ENCODE results near the gene USP48. TPM values are rescaled to one million over a fixed set of nuclear protein-coding genes. Genes with fewer than 3 reads are reported as not detected.

Gene USP48
- polyA plus RNA-seq, 2 donors, result 14.4 to 18.4 TPM

DNA sequence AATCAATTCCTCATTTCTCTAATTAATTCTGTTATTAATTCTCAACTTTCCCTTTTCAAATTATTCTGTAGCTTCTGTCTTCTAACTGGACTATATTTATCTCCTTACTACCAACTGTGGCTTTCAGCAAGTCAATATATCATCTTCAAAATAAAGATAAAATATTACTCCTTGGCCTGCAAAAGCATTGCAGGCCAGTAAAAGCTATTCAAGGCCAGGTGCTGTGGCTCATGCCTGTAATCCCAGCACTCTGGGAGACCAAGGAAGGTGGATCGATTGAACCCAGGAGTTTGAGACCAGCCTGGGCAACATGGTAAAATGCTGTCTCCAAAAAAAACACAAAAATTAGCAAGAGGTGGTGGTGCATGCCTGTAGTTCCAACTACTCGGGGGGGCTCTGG is 27.9 kb downstream of the USP48 start:
- H3K36me3 ChIP-seq (ENCODE audit: control insufficient read depth in 2 of 2, insufficient read depth in 2 of 2, low read length in 1 of 2), result peaks cover 10% of the 10 kb centered on the region in 2 donors
- WGBS, 2 donors, result 95 to 98% methylated on average over 2 of the region's 2 CpGs

DNA sequence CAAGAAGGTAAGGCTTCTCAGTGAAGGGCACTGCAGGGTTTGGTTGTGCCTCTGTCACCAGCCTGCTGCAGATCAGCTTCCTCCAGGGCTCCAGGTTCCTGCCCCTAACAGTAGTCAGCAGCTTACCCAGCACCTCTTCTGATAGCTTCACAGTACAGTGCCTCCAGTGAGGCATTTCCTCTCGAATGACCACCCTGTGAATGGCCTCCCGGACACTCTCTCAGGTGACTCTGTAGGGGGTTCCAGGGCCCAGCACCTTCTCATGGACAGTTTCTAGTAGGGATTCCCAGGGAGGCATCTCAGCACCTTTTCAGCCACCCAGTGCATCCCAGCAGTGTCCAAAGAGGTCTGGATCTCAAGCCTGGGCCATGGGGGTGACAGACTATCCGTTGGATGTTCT is 28.4 kb downstream of the USP48 start:
- Histone ChIP-seq H3K27me3 (ENCODE audit: control insufficient read depth in 1 of 2, insufficient read depth in 2 of 2, low read length in 2 of 2) (no peaks in the 10 kb centered on the region), H3K36me3 (ENCODE audit: control insufficient read depth in 2 of 2, insufficient read depth in 2 of 2, low read length in 1 of 2) (peaks cover 10% of the 10 kb centered on the region in 2 donors), H3K4me3 (ENCODE audit: low read depth in 1 of 2, low read length in 2 of 2) (no peak overlapping the region), H3K4me1 (ENCODE audit: control insufficient read depth in 2 of 2, insufficient read depth in 2 of 2, low read length in 1 of 2) (no peaks in the 10 kb centered on the region), H3K27ac (ENCODE audit: low read depth in 2 of 2, low read length in 1 of 2) (no peak overlapping the region), H3K9me3 (ENCODE audit: control insufficient read depth in 2 of 2, insufficient read depth in 1 of 2, low read depth in 1 of 2, low read length in 1 of 2) (no peaks in the 10 kb centered on the region)
- WGBS, 2 donors, result 91 to 93% methylated on average over 3 of the region's 3 CpGs

More for the DNA sequence above, 27.9 kb downstream of the USP48 start:
- Histone ChIP-seq H3K4me1 (ENCODE audit: control insufficient read depth in 2 of 2, insufficient read depth in 2 of 2, low read length in 1 of 2) (no peaks in the 10 kb centered on the region), H3K27me3 (ENCODE audit: control insufficient read depth in 1 of 2, insufficient read depth in 2 of 2, low read length in 2 of 2) (no peaks in the 10 kb centered on the region), H3K4me3 (ENCODE audit: low read depth in 1 of 2, low read length in 2 of 2) (no peak overlapping the region), H3K9me3 (ENCODE audit: control insufficient read depth in 2 of 2, insufficient read depth in 1 of 2, low read depth in 1 of 2, low read length in 1 of 2) (no peaks in the 10 kb centered on the region), H3K27ac (ENCODE audit: low read depth in 2 of 2, low read length in 1 of 2) (no peak overlapping the region)

DNA sequence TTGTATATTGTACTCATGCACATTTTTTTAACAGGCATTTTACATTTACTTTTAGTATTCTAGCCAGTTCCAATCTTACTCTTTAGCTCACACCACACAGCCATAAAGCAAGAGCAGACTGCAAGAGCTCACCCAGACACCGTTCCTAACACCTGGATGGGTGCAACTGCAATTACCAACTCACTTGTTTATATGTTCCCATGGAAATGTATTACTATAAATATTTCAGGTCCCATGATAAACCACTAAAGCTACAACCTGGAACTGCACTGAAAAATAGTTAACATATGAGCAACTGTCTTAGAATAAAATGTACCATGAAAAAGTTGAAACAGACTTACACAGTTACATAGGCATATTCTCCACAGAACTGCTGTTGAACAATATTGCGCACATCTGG is 30.8 kb downstream of the USP48 start:
- no peak overlapping the region for H3K27ac ChIP-seq (ENCODE audit: low read depth in 2 of 2, low read length in 1 of 2)
- no peaks in the 10 kb centered on the region for H3K27me3 ChIP-seq (ENCODE audit: control insufficient read depth in 1 of 2, insufficient read depth in 2 of 2, low read length in 2 of 2)
- H3K36me3 ChIP-seq (ENCODE audit: control insufficient read depth in 2 of 2, insufficient read depth in 2 of 2, low read length in 1 of 2), result peaks cover 10 to 12% of the 10 kb centered on the region in 2 donors
- 83 to 85% methylated on average over 2 of the region's 2 CpGs for WGBS, 2 donors
- no peaks in the 10 kb centered on the region for H3K4me1 ChIP-seq (ENCODE audit: control insufficient read depth in 2 of 2, insufficient read depth in 2 of 2, low read length in 1 of 2)
- H3K9me3 ChIP-seq (ENCODE audit: control insufficient read depth in 2 of 2, insufficient read depth in 1 of 2, low read depth in 1 of 2, low read length in 1 of 2), result no peaks in the 10 kb centered on the region
- H3K4me3 ChIP-seq (ENCODE audit: low read depth in 1 of 2, low read length in 2 of 2), result no peak overlapping the region

DNA sequence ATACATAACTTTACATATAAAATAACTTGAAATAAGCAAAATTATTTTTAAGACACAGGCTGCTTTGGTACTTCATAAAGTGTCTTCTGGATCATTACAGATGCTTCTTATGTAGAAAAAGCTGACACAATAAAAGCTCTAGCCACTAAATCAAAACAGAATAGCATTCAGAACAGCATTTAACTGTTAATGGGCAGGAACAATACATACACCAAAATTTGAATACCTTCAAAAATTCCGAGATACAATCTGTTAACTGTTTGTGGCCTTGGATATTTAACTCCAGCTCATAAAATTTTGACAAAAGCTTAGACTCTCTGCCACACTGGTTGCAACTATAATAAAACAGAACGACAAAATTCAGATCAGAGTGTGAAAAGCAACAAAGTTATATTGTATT is 31.7 kb downstream of the USP48 start:
- 87 to 88% methylated on average over 2 of the region's 2 CpGs for WGBS, 2 donors
- H3K36me3 ChIP-seq (ENCODE audit: control insufficient read depth in 2 of 2, insufficient read depth in 2 of 2, low read length in 1 of 2), result peaks cover 10 to 12% of the 10 kb centered on the region in 2 donors

DNA sequence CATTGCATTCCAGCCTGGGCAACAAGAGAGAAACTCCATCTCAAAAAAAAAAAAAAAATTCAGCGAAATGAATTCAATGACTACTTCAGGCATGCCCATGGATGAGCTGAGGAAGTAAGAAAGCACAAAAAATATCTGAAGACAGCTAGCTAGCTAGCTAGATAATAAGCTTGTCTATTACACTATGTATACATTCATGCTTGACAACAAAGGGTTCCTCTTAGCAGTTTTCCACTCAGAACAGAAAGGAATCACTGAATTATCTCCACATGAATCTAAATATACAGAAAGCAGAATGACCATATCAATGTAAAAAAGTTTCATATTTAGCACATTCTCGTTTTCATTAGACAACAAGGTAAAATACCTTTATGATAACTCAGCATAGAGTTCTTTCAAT is 32.1 kb downstream of the USP48 start:
- Histone ChIP-seq H3K36me3 (ENCODE audit: control insufficient read depth in 2 of 2, insufficient read depth in 2 of 2, low read length in 1 of 2) (peaks cover 10 to 15% of the 10 kb centered on the region in 2 donors), H3K9me3 (ENCODE audit: control insufficient read depth in 2 of 2, insufficient read depth in 1 of 2, low read depth in 1 of 2, low read length in 1 of 2) (no peaks in the 10 kb centered on the region), H3K27me3 (ENCODE audit: control insufficient read depth in 1 of 2, insufficient read depth in 2 of 2, low read length in 2 of 2) (no peaks in the 10 kb centered on the region), H3K4me1 (ENCODE audit: control insufficient read depth in 2 of 2, insufficient read depth in 2 of 2, low read length in 1 of 2) (no peaks in the 10 kb centered on the region), H3K27ac (ENCODE audit: low read depth in 2 of 2, low read length in 1 of 2) (no peak overlapping the region), H3K4me3 (ENCODE audit: low read depth in 1 of 2, low read length in 2 of 2) (no peak overlapping the region)
- 47 to 71% methylated on average over 2 of the region's 2 CpGs for WGBS, 2 donors

More for the DNA sequence above, 31.7 kb downstream of the USP48 start:
- no peaks in the 10 kb centered on the region for H3K4me1 ChIP-seq (ENCODE audit: control insufficient read depth in 2 of 2, insufficient read depth in 2 of 2, low read length in 1 of 2)
- H3K9me3 ChIP-seq (ENCODE audit: control insufficient read depth in 2 of 2, insufficient read depth in 1 of 2, low read depth in 1 of 2, low read length in 1 of 2), result no peaks in the 10 kb centered on the region
- H3K4me3 ChIP-seq (ENCODE audit: low read depth in 1 of 2, low read length in 2 of 2), result no peak overlapping the region
- no peaks in the 10 kb centered on the region for H3K27me3 ChIP-seq (ENCODE audit: control insufficient read depth in 1 of 2, insufficient read depth in 2 of 2, low read length in 2 of 2)
- H3K27ac ChIP-seq (ENCODE audit: low read depth in 2 of 2, low read length in 1 of 2), result no peak overlapping the region

DNA sequence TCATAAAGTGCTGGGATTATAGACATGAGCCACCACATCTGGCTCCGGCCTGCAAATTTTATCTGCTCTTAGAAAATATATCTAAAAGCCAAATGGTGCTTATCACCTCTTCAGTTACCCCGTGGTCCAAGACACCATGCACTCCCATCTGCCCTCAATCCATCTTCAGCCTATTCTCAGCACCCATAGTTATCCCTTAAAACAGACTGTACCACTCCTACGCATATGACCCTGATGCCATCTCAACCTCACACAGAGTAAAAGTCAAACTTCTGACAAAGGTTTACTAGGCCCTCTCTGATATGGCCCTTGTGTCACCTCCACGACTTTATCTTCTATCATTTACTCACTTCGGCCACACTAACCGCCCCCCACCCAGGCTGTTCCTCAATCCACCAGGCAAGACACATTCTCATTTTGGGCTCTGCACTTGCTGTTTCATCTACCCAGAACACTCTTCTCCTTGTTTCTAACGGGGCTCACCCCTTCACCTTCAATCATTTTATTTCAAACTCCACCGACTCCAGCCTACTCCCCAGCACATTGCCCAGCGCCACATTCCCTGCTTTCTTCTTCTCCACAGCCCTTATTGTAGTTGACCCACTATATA is 33.0 kb downstream of the USP48 start:
- Histone ChIP-seq H3K9me3 (ENCODE audit: control insufficient read depth in 2 of 2, insufficient read depth in 1 of 2, low read depth in 1 of 2, low read length in 1 of 2) (no peaks in the 10 kb centered on the region), H3K36me3 (ENCODE audit: control insufficient read depth in 2 of 2, insufficient read depth in 2 of 2, low read length in 1 of 2) (peaks cover 8 to 15% of the 10 kb centered on the region in 2 donors), H3K4me3 (ENCODE audit: low read depth in 1 of 2, low read length in 2 of 2) (no peak overlapping the region), H3K4me1 (ENCODE audit: control insufficient read depth in 2 of 2, insufficient read depth in 2 of 2, low read length in 1 of 2) (no peaks in the 10 kb centered on the region), H3K27me3 (ENCODE audit: control insufficient read depth in 1 of 2, insufficient read depth in 2 of 2, low read length in 2 of 2) (no peaks in the 10 kb centered on the region), H3K27ac (ENCODE audit: low read depth in 2 of 2, low read length in 1 of 2) (no peak overlapping the region)
- 84% methylated on average over 9 of the region's 9 CpGs for WGBS, 2 donors

DNA sequence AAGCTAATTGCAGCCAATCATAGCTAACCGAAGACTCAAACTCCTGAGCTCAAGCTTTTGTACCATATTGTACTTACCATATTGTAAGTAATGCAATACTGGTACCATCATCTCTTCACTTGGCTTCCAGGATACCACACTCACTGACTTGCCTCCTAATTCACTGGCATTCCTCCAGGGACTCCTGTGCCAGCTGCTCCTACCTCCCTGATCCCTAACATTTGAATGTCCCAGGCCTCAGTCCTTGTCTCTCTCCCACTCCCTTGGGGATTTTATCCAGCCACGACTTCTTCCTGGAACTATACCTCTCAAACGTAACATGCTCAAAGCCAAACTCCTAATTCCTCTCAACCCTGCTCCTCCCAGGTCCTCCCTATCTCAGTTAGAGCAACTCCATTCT is 33.8 kb downstream of the USP48 start:
- Histone ChIP-seq H3K27me3 (ENCODE audit: control insufficient read depth in 1 of 2, insufficient read depth in 2 of 2, low read length in 2 of 2) (no peaks in the 10 kb centered on the region), H3K9me3 (ENCODE audit: control insufficient read depth in 2 of 2, insufficient read depth in 1 of 2, low read depth in 1 of 2, low read length in 1 of 2) (no peaks in the 10 kb centered on the region), H3K4me3 (ENCODE audit: low read depth in 1 of 2, low read length in 2 of 2) (no peak overlapping the region), H3K36me3 (ENCODE audit: control insufficient read depth in 2 of 2, insufficient read depth in 2 of 2, low read length in 1 of 2) (peaks cover 1 to 9% of the 10 kb centered on the region in 2 donors), H3K4me1 (ENCODE audit: control insufficient read depth in 2 of 2, insufficient read depth in 2 of 2, low read length in 1 of 2) (no peaks in the 10 kb centered on the region), H3K27ac (ENCODE audit: low read depth in 2 of 2, low read length in 1 of 2) (no peak overlapping the region)
- WGBS, 2 donors, result 75 to 80% methylated on average over 3 of the region's 3 CpGs

DNA sequence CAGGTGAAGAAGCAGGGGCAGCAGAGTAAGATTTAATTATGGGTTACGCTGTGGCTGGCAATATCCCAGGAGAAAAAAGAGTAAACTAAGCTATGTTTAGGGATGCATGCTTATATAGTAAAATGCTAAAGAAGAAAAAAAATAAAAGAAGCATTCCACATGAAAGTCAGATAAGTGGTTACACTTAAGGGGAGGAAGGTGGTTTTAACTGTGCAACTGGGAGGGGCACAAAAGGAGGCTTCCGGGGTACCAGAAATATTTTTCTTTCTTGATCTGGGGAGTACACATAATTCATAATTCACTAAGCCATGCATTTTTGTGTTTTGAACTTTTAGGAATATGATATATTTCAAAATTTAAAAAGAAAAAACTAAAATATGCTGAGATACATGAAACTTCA is 39.5 kb downstream of the USP48 start:
- Histone ChIP-seq H3K27me3 (ENCODE audit: control insufficient read depth in 1 of 2, insufficient read depth in 2 of 2, low read length in 2 of 2) (no peaks in the 10 kb centered on the region), H3K27ac (ENCODE audit: low read depth in 2 of 2, low read length in 1 of 2) (no peak overlapping the region), H3K36me3 (ENCODE audit: control insufficient read depth in 2 of 2, insufficient read depth in 2 of 2, low read length in 1 of 2) (peaks cover 3 to 4% of the 10 kb centered on the region in 2 donors), H3K9me3 (ENCODE audit: control insufficient read depth in 2 of 2, insufficient read depth in 1 of 2, low read depth in 1 of 2, low read length in 1 of 2) (no peaks in the 10 kb centered on the region), H3K4me1 (ENCODE audit: control insufficient read depth in 2 of 2, insufficient read depth in 2 of 2, low read length in 1 of 2) (no peaks in the 10 kb centered on the region), H3K4me3 (ENCODE audit: low read depth in 1 of 2, low read length in 2 of 2) (no peak overlapping the region)
- 92 to 94% methylated on average over 2 of the region's 2 CpGs for WGBS, 2 donors

DNA sequence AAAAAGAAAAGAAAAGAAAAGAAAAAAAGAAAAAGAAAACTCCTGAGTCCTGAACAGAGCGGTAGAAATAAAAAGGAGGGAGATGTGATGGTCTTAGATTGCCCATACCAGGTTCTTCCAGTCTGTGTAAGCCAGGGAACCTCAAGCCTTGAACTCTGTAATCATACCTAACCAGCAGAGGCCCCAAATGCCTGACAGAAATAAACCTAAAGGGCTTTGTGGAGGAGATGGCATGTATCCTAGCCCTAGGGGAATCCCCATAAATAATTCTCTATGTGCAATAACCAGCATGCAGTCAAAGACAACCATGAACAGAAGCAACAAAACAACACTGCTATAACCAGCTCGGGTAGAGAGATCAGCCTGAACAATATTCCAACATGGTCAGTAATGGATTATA is 40.4 kb downstream of the USP48 start:
- Histone ChIP-seq H3K27ac (ENCODE audit: low read depth in 2 of 2, low read length in 1 of 2) (no peak overlapping the region), H3K27me3 (ENCODE audit: control insufficient read depth in 1 of 2, insufficient read depth in 2 of 2, low read length in 2 of 2) (no peaks in the 10 kb centered on the region), H3K4me3 (ENCODE audit: low read depth in 1 of 2, low read length in 2 of 2) (no peak overlapping the region), H3K36me3 (ENCODE audit: control insufficient read depth in 2 of 2, insufficient read depth in 2 of 2, low read length in 1 of 2) (peaks cover 3 to 4% of the 10 kb centered on the region in 2 donors), H3K9me3 (ENCODE audit: control insufficient read depth in 2 of 2, insufficient read depth in 1 of 2, low read depth in 1 of 2, low read length in 1 of 2) (no peaks in the 10 kb centered on the region), H3K4me1 (ENCODE audit: control insufficient read depth in 2 of 2, insufficient read depth in 2 of 2, low read length in 1 of 2) (no peaks in the 10 kb centered on the region)
- WGBS, 2 donors, result 88 to 94% methylated on average over 2 of the region's 2 CpGs

DNA sequence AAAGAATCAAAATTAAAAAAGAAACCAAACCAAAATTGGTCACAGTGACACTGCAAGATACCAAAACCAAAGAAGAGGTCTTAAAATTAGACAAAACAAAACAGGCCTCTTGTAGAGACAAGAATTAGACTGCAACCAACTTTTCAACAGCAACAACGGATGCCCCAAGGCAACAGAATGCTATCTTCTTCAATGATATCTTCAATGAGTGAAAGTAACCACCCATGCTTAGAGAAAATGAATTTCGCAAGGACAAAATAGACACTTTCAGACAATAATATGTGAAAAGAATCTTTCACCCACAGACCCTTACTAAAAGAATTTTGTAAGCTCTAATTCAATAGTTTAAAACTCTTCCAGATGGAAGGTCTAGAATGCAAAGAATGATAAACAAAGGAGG is 41.7 kb downstream of the USP48 start:
- Histone ChIP-seq H3K27me3 (ENCODE audit: control insufficient read depth in 1 of 2, insufficient read depth in 2 of 2, low read length in 2 of 2) (no peaks in the 10 kb centered on the region), H3K36me3 (ENCODE audit: control insufficient read depth in 2 of 2, insufficient read depth in 2 of 2, low read length in 1 of 2) (peaks cover 4% of the 10 kb centered on the region in 2 donors), H3K27ac (ENCODE audit: low read depth in 2 of 2, low read length in 1 of 2) (no peak overlapping the region), H3K4me1 (ENCODE audit: control insufficient read depth in 2 of 2, insufficient read depth in 2 of 2, low read length in 1 of 2) (no peaks in the 10 kb centered on the region), H3K9me3 (ENCODE audit: control insufficient read depth in 2 of 2, insufficient read depth in 1 of 2, low read depth in 1 of 2, low read length in 1 of 2) (no peaks in the 10 kb centered on the region), H3K4me3 (ENCODE audit: low read depth in 1 of 2, low read length in 2 of 2) (no peak overlapping the region)
- WGBS, 2 donors, result 95 to 98% methylated on average over 2 of the region's 2 CpGs
